Small intestine (tissue), 7 donors: ENCODE measurements around the gene RANBP10. TPM values are rescaled to one million over a fixed set of nuclear protein-coding genes. Genes with fewer than 3 reads are reported as not detected.
A peak's percentile ranks its signal among the peaks of the same experiment; 100 is the strongest.

Source experiments
- DNase-seq, 2 donors: peaks; one replicate each; pipeline versions ENCODE4 v3.0.0 to v3.0.0-alpha.2; 2013
- FAIRE-seq: peaks from 2 replicates; lab custom pipeline; 2012; peaks lifted over from hg19 to GRCh38; lab: Jason Lieb, UNC
- H3K27ac ChIP-seq, 3 donors: one replicate each; pipeline ENCODE4 v1.5.1; 2013; ENCODE audit warnings: low read length in 2 of 3, mild to moderate bottlenecking in 2 of 3, control low read depth in 1 of 3, inconsistent platforms in 1 of 3, low read depth in 1 of 3, moderate library complexity in 1 of 3
- H3K27me3 ChIP-seq, 3 donors: one replicate each; pipeline ENCODE4 v1.6.1; 2013; ENCODE audit warnings: low read length in 3 of 3, inconsistent platforms in 1 of 3; ENCODE audit not compliant: control insufficient read depth in 3 of 3, insufficient read depth in 3 of 3
- H3K36me3 ChIP-seq, 3 donors: one replicate each; pipeline ENCODE4 v1.6.1; 2013; ENCODE audit warnings: low read length in 3 of 3, inconsistent platforms in 1 of 3, low read depth in 1 of 3, mild to moderate bottlenecking in 1 of 3, moderate library complexity in 1 of 3; ENCODE audit not compliant: control insufficient read depth in 3 of 3, insufficient read depth in 2 of 3
- H3K4me1 ChIP-seq, 3 donors: one replicate each; pipeline ENCODE4 v1.6.1; 2013; ENCODE audit warnings: low read length in 2 of 3, inconsistent platforms in 1 of 3, low read depth in 1 of 3, mild to moderate bottlenecking in 1 of 3, moderate library complexity in 1 of 3; ENCODE audit not compliant: control insufficient read depth in 3 of 3, insufficient read depth in 2 of 3
- H3K4me3 ChIP-seq, 3 donors: one replicate each; pipeline ENCODE4 v1.5.1; 2013; ENCODE audit warnings: low read length in 3 of 3, control low read depth in 1 of 3, inconsistent platforms in 1 of 3, low read depth in 1 of 3, mild to moderate bottlenecking in 1 of 3, moderate library complexity in 1 of 3
- H3K9me3 ChIP-seq, 2 donors: one replicate each; pipeline ENCODE4 v1.6.1; 2013; ENCODE audit warnings: low read depth in 1 of 2, low read length in 1 of 2; ENCODE audit not compliant: control insufficient read depth in 2 of 2, insufficient read depth in 1 of 2
- WGBS, 3 donors: extraction: QIAGEN DNeasy Blood & Tissue Kit; methylation state at CpG; one replicate each; pipeline ENCODE4 v1.1.7; 2013; 5-methylcytosine and 5-hydroxymethylcytosine counted together
- polyA plus RNA-seq, 4 donors: library from polyadenylated mRNA; stranded (reverse) in 3 of 4; unstranded in 1 of 4; fragments of 200-250 nt in 3 of 4; fragments of 120-200 nt in 1 of 4; gene quantifications; one replicate each; pipeline versions ENCODE4 v1.2.1 to v1.2.3, GENCODE V29; 2013
- donor health status: healthy with polysubstance abuse.
- donor health status: control.
- donor health status: control.
- donor health status: Bipolar disorder and iron deficiency.
- donor health status: healthy.

The RANBP10 gene
- polyA plus RNA-seq, 4 donors = 5.9 to 21.8 (median 10.1) TPM

GRCh38 chr16:67676516-67676915 is 129.8 kb downstream of the RANBP10 start:
- Histone ChIP-seq H3K4me3 (no peak overlapping the region), H3K4me1 (peaks cover 0 to 3% (median 0%) of the 10 kb centered on the region in 3 donors), H3K27ac (no peak overlapping the region), H3K27me3 (peaks cover 0 to 34% (median 0%) of the 10 kb centered on the region in 3 donors), H3K36me3 (peaks cover 0 to 9% (median 3%) of the 10 kb centered on the region in 3 donors), H3K9me3 (no peaks in the 10 kb centered on the region)
- 82 to 86% (median 84%) methylated on average over 4 of the region's 4 CpGs for whole genome bisulfite sequencing, 3 donors
- no peak for DNase-seq
- no peak for FAIRE-seq

GRCh38 chr16:67675999-67676398 is 130.4 kb downstream of the RANBP10 start:
- Histone ChIP-seq H3K27ac (no peak overlapping the region), H3K4me1 (peaks cover 0 to 3% (median 0%) of the 10 kb centered on the region in 3 donors), H3K9me3 (no peaks in the 10 kb centered on the region), H3K27me3 (peaks cover 0 to 32% (median 0%) of the 10 kb centered on the region in 3 donors), H3K36me3 (peaks cover 0 to 9% (median 2%) of the 10 kb centered on the region in 3 donors), H3K4me3 (no peak overlapping the region)
- FAIRE-seq (no peak), DNase-seq (no peak)
- WGBS, 3 donors = 96 to 99% (median 96%) methylated on average over 7 of the region's 7 CpGs

- Histone ChIP-seq H3K4me3 (no peak overlapping the region), H3K4me1 (peaks cover 0 to 3% (median 0%) of the 10 kb centered on the region in 3 donors), H3K36me3 (peaks cover 0 to 9% (median 0%) of the 10 kb centered on the region in 3 donors), H3K27ac (no peak overlapping the region), H3K9me3 (no peaks in the 10 kb centered on the region), H3K27me3 (peaks cover 0 to 34% (median 0%) of the 10 kb centered on the region in 3 donors)
- DNase-seq = no peak
- WGBS, 3 donors = 94 to 98% (median 96%) methylated on average over 17 of the region's 17 CpGs
- no peak for FAIRE-seq
These were observed 130.8 kb downstream of the RANBP10 start for GRCh38 chr16:67675579-67675935.

GRCh38 chr16:67674851-67675578 is 131.3 kb downstream of the RANBP10 start:
- Histone ChIP-seq H3K9me3 (no peaks in the 10 kb centered on the region), H3K27ac (peak overlapping the region in 1 of 3 donors; percentile 72), H3K36me3 (peaks cover 0 to 9% (median 0%) of the 10 kb centered on the region in 3 donors), H3K4me3 (no peak overlapping the region), H3K4me1 (peaks cover 0 to 3% (median 0%) of the 10 kb centered on the region in 3 donors), H3K27me3 (peaks cover 0 to 36% (median 0%) of the 10 kb centered on the region in 3 donors)
- 60 to 93% (median 74%) methylated on average over 28 of the region's 28 CpGs for WGBS, 3 donors
- peak in 1 of 2 donors; percentile 74 for DNase-seq
- no peak for FAIRE-seq

GRCh38 chr16:67673712-67674580 is 132.4 kb downstream of the RANBP10 start:
- Histone ChIP-seq H3K4me3 (no peak overlapping the region), H3K27me3 (peaks cover 0 to 43% (median 0%) of the 10 kb centered on the region in 3 donors), H3K36me3 (peaks cover 0 to 9% (median 0%) of the 10 kb centered on the region in 3 donors), H3K4me1 (peaks cover 0 to 3% (median 0%) of the 10 kb centered on the region in 3 donors), H3K9me3 (no peaks in the 10 kb centered on the region), H3K27ac (peak overlapping the region in 1 of 3 donors; percentile 72)
- FAIRE-seq = no peak
- 38 to 50% (median 38%) methylated on average over 18 to 21 of the region's 21 CpGs for WGBS, 3 donors
- DNase-seq = peak in 1 of 2 donors; percentile 77

Other genes starting within 250 kb of the RANBP10 start
- gene CTCF, start 244.0 kb downstream of the RANBP10 start, polyA plus RNA-seq = 10 to 100 TPM; 23.5 to 45.0 (median 24.2) TPM
- 1 to 10 TPM; 1.5 to 7.6 (median 3.0) TPM for gene CARMIL2, start 161.4 kb downstream of the RANBP10 start, polyA plus RNA-seq
- 10 to 100 TPM in 3 of 4 donors, 1 to 10 TPM in 1; 7.2 to 31.4 (median 13.7) TPM for gene ACD, start 146.3 kb downstream of the RANBP10 start, polyA plus RNA-seq
- gene PARD6A, start 145.6 kb downstream of the RANBP10 start, polyA plus RNA-seq = 1 to 10 TPM; 1.0 to 6.8 (median 2.7) TPM
- 10 to 100 TPM in 3 of 4 donors, 1 to 10 TPM in 1; 4.1 to 13.2 (median 12.2) TPM for gene ENKD1, start 139.8 kb downstream of the RANBP10 start, polyA plus RNA-seq
- 1 to 10 TPM in 3 of 4 donors, not detected in 1; 1.2 to 3.2 (median 1.9) TPM for gene C16orf86, start 139.7 kb downstream of the RANBP10 start, polyA plus RNA-seq
- gene GFOD2, start 87.2 kb downstream of the RANBP10 start, polyA plus RNA-seq = 10 to 100 TPM in 2 of 4 donors, 1 to 10 TPM in 2; 4.8 to 28.6 (median 12.0) TPM
- gene TSNAXIP1, start 329 bp upstream of the RANBP10 start, polyA plus RNA-seq = under 1 TPM in 2 of 4 donors, not detected in 2; 0.72 to 0.80 TPM
- gene THAP11, start 35.8 kb upstream of the RANBP10 start, polyA plus RNA-seq = 10 to 100 TPM; 15.0 to 25.0 (median 19.2) TPM
- 100 to 1,000 TPM in 2 of 4 donors, 10 to 100 TPM in 2; 77.3 to 115 (median 102) TPM for gene NUTF2, start 40.4 kb upstream of the RANBP10 start, polyA plus RNA-seq
- 100 to 1,000 TPM in 1 of 4 donors, 10 to 100 TPM in 3; 25.3 to 111 (median 43.9) TPM for gene CENPT, start 41.1 kb upstream of the RANBP10 start, polyA plus RNA-seq
- gene EDC4, start 66.5 kb upstream of the RANBP10 start, polyA plus RNA-seq = 10 to 100 TPM; 30.6 to 76.5 (median 55.2) TPM
- gene NRN1L, start 78.3 kb upstream of the RANBP10 start, polyA plus RNA-seq = 1 to 10 TPM in 3 of 4 donors, under 1 TPM in 1; 0.69 to 6.0 (median 2.0) TPM
- gene PSKH1, start 86.7 kb upstream of the RANBP10 start, polyA plus RNA-seq = 10 to 100 TPM; 13.8 to 29.2 (median 23.6) TPM
- gene CTRL, start 125.3 kb upstream of the RANBP10 start, polyA plus RNA-seq = 1 to 10 TPM in 3 of 4 donors, under 1 TPM in 1; 0.81 to 6.7 (median 3.4) TPM
- gene PSMB10, start 130.3 kb upstream of the RANBP10 start, polyA plus RNA-seq = 100 to 1,000 TPM in 3 of 4 donors, 10 to 100 TPM in 1; 90.6 to 354 (median 221) TPM
- gene LCAT, start 137.6 kb upstream of the RANBP10 start, polyA plus RNA-seq = 10 to 100 TPM in 1 of 4 donors, 1 to 10 TPM in 2, under 1 TPM in 1; 0.54 to 10.1 (median 2.9) TPM
- 10 to 100 TPM in 2 of 4 donors, 1 to 10 TPM in 2; 1.1 to 17.3 (median 7.0) TPM for gene SLC12A4, start 162.1 kb upstream of the RANBP10 start, polyA plus RNA-seq
- under 1 TPM in 3 of 4 donors, not detected in 1; 0.06 to 0.27 (median 0.10) TPM for gene DPEP3, start 173.9 kb upstream of the RANBP10 start, polyA plus RNA-seq
- 1 to 10 TPM in 3 of 4 donors, not detected in 1; 1.4 to 4.1 (median 3.2) TPM for gene DPEP2, start 192.9 kb upstream of the RANBP10 start, polyA plus RNA-seq
- not detected for gene DPEP2NB, start 209.4 kb upstream of the RANBP10 start, polyA plus RNA-seq
- gene DDX28, start 216.7 kb upstream of the RANBP10 start, polyA plus RNA-seq = 10 to 100 TPM in 2 of 4 donors, 1 to 10 TPM in 2; 3.8 to 14.6 (median 9.6) TPM
- gene DUS2, start 216.7 kb upstream of the RANBP10 start, polyA plus RNA-seq = 10 to 100 TPM in 2 of 4 donors, 1 to 10 TPM in 2; 7.6 to 12.6 (median 10.0) TPM